Mononuclear cell (primary cell): ENCODE data around the gene RHOBTB1. TPM values are rescaled to one million over a fixed set of nuclear protein-coding genes. Genes with fewer than 3 reads are reported as not detected.

Experiments used
- H3K27me3 ChIP-seq: 2 replicates; pipeline ENCODE4 v1.6.0; 2011; ENCODE audit warnings: low read length, control low read depth; ENCODE audit not compliant: insufficient read depth
- H3K4me1 ChIP-seq: 2 replicates; pipeline ENCODE4 v1.5.1; 2011; ENCODE audit warnings: mild to moderate bottlenecking, low read length, control low read depth; ENCODE audit not compliant: insufficient read depth
- H3K4me3 ChIP-seq: 2 replicates; pipeline ENCODE4 v1.5.1; 2011; ENCODE audit warnings: mild to moderate bottlenecking, low read length, moderate library complexity
- H3K9me3 ChIP-seq: 2 replicates; pipeline ENCODE4 v1.5.1; 2011; ENCODE audit warnings: low read depth, mild to moderate bottlenecking, control low read depth, low read length
- total RNA-seq: library from RNA; depleted of rRNA; stranded (reverse); fragments of >200 nt; gene quantifications from one replicate; pipeline ENCODE4 v1.2.3, GENCODE V29; 2012

Gene RHOBTB1
- total RNA-seq: 4.1 TPM

- Histone ChIP-seq H3K4me1 (peaks cover 21% of the 10 kb centered on the region), H3K27me3 (peaks cover 14% of the 10 kb centered on the region), H3K9me3 (no peaks in the 10 kb centered on the region), H3K4me3 (peak within 1 kb of the TSS; percentile 42)
Measured at GRCh38 chr10:60944058-60944909, at the start of gene RHOBTB1. Gene RHOBTB1 (minus strand): TSS chr10:60944185. CDS start chr10:60911542, 32,643 bp downstream.

GRCh38 chr10:60992636-60993035 is 48.7 kb upstream of the RHOBTB1 start:
- H3K4me3 ChIP-seq: no peak overlapping the region
- H3K9me3 ChIP-seq: no peaks in the 10 kb centered on the region
- H3K4me1 ChIP-seq: no peaks in the 10 kb centered on the region
- H3K27me3 ChIP-seq: no peaks in the 10 kb centered on the region

- H3K4me3 ChIP-seq: no peak overlapping the region
- no peaks in the 10 kb centered on the region for H3K4me1 ChIP-seq
- no peaks in the 10 kb centered on the region for H3K9me3 ChIP-seq
- no peaks in the 10 kb centered on the region for H3K27me3 ChIP-seq
Measured at GRCh38 chr10:60990663-60991062, 46.7 kb upstream of the RHOBTB1 start.

- H3K27me3 ChIP-seq: no peaks in the 10 kb centered on the region
- no peaks in the 10 kb centered on the region for H3K4me1 ChIP-seq
- no peak overlapping the region for H3K4me3 ChIP-seq
- no peaks in the 10 kb centered on the region for H3K9me3 ChIP-seq
Measured at GRCh38 chr10:60989400-60989876, 45.5 kb upstream of the RHOBTB1 start.

GRCh38 chr10:60986791-60987190 is 42.8 kb upstream of the RHOBTB1 start:
- H3K27me3 ChIP-seq: no peaks in the 10 kb centered on the region
- H3K4me1 ChIP-seq: no peaks in the 10 kb centered on the region
- H3K4me3 ChIP-seq: no peak overlapping the region
- H3K9me3 ChIP-seq: no peaks in the 10 kb centered on the region

GRCh38 chr10:60985951-60986350 is 42.0 kb upstream of the RHOBTB1 start:
- H3K27me3 ChIP-seq: no peaks in the 10 kb centered on the region
- no peaks in the 10 kb centered on the region for H3K9me3 ChIP-seq
- no peak overlapping the region for H3K4me3 ChIP-seq
- H3K4me1 ChIP-seq: no peaks in the 10 kb centered on the region

- Histone ChIP-seq H3K4me3 (no peak overlapping the region), H3K27me3 (peaks cover 4% of the 10 kb centered on the region), H3K9me3 (no peaks in the 10 kb centered on the region), H3K4me1 (no peaks in the 10 kb centered on the region)
Measured at GRCh38 chr10:60980997-60981396, 37.0 kb upstream of the RHOBTB1 start.

- peaks cover 6% of the 10 kb centered on the region for H3K27me3 ChIP-seq
- no peak overlapping the region for H3K4me3 ChIP-seq
- no peaks in the 10 kb centered on the region for H3K4me1 ChIP-seq
- H3K9me3 ChIP-seq: no peaks in the 10 kb centered on the region
Measured at GRCh38 chr10:60979667-60980104, 35.7 kb upstream of the RHOBTB1 start.

GRCh38 chr10:60978287-60979115 is 34.5 kb upstream of the RHOBTB1 start:
- Histone ChIP-seq H3K9me3 (no peaks in the 10 kb centered on the region), H3K4me1 (no peaks in the 10 kb centered on the region), H3K27me3 (peaks cover 8% of the 10 kb centered on the region), H3K4me3 (no peak overlapping the region)

GRCh38 chr10:60977161-60978122 is 33.5 kb upstream of the RHOBTB1 start:
- H3K4me3 ChIP-seq: no peak overlapping the region
- H3K4me1 ChIP-seq: no peaks in the 10 kb centered on the region
- H3K9me3 ChIP-seq: no peaks in the 10 kb centered on the region
- peaks cover 8% of the 10 kb centered on the region for H3K27me3 ChIP-seq

GRCh38 chr10:60976687-60977086 is 32.7 kb upstream of the RHOBTB1 start:
- H3K27me3 ChIP-seq: peaks cover 8% of the 10 kb centered on the region
- no peaks in the 10 kb centered on the region for H3K4me1 ChIP-seq
- no peaks in the 10 kb centered on the region for H3K9me3 ChIP-seq
- no peak overlapping the region for H3K4me3 ChIP-seq

- no peaks in the 10 kb centered on the region for H3K4me1 ChIP-seq
- peaks cover 8% of the 10 kb centered on the region for H3K27me3 ChIP-seq
- H3K4me3 ChIP-seq: no peak overlapping the region
- no peaks in the 10 kb centered on the region for H3K9me3 ChIP-seq
Measured at GRCh38 chr10:60975716-60976115, 31.7 kb upstream of the RHOBTB1 start.

GRCh38 chr10:60974463-60975149 is 30.6 kb upstream of the RHOBTB1 start:
- Histone ChIP-seq H3K4me1 (no peaks in the 10 kb centered on the region), H3K4me3 (no peak overlapping the region), H3K9me3 (no peaks in the 10 kb centered on the region), H3K27me3 (peaks cover 8% of the 10 kb centered on the region)

GRCh38 chr10:60973086-60973485 is 29.1 kb upstream of the RHOBTB1 start:
- no peaks in the 10 kb centered on the region for H3K9me3 ChIP-seq
- peaks cover 4% of the 10 kb centered on the region for H3K27me3 ChIP-seq
- no peaks in the 10 kb centered on the region for H3K4me1 ChIP-seq
- no peak overlapping the region for H3K4me3 ChIP-seq
